ENCODE data around the gene MBD5. TPM values are rescaled to one million over a fixed set of nuclear protein-coding genes. Genes with fewer than 3 reads are reported as not detected.

MBD5 gene
- total RNA-seq, 1 experiment from 2014 or later: 33.9 TPM

DNA sequence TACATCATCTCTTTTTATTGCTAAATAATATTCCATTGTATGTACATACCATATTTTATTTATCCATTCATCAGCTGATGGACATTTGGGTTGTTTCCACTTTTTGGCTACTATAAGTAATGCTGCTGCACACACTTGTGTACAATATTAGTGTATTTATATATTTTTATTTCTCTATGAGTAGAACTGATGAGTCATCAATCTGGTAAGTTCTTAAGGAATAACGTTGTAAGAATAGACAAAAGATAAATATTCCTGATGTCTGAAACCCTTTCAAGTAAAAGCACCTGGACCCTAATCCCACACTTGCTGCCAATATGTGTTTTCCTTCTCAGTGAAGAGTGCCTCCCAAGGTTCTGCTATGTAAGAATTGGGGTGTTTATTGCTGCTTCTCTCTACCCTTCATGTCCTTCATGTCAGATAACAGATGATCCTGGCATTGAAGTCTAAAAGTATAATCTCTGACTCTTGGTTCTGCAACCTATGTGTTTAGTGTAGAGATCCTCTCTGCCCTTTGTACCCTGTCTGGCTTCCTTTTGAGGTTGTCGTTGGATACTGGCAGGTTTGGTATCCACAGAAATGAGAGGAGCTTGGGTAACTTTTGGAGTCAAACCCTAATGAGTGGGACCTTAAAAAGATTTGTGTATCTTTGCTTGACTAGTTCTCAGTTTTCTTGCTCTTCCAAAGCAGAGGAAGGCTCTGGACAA is 330.7 kb downstream of the MBD5 start:
- Mint-ChIP-seq H3K27ac (ENCODE audit: low read depth, unreplicated experiment) (no peak overlapping the region), H3K36me3 (ENCODE audit: insufficient read depth, unreplicated experiment) (peaks cover 4% of the 10 kb centered on the region), H3K9me3 (ENCODE audit: unreplicated experiment) (peaks cover 12% of the 10 kb centered on the region), H3K4me1 (ENCODE audit: insufficient read depth, unreplicated experiment) (no peaks in the 10 kb centered on the region), H3K27me3 (ENCODE audit: insufficient read depth, unreplicated experiment) (no peaks in the 10 kb centered on the region), H3K4me3 (ENCODE audit: unreplicated experiment) (no peak overlapping the region)
- ChIA-PET POLR2A (no interaction called here), CTCF (no interaction called here)
- no peak for DNase-seq (ENCODE audit: unreplicated experiment)
- intact Hi-C loops (cut with micrococcal nuclease): no loop called here
- no TSS peak for BruUV-seq (replicated peaks)
- TF ChIP-seq, protein P1, sequence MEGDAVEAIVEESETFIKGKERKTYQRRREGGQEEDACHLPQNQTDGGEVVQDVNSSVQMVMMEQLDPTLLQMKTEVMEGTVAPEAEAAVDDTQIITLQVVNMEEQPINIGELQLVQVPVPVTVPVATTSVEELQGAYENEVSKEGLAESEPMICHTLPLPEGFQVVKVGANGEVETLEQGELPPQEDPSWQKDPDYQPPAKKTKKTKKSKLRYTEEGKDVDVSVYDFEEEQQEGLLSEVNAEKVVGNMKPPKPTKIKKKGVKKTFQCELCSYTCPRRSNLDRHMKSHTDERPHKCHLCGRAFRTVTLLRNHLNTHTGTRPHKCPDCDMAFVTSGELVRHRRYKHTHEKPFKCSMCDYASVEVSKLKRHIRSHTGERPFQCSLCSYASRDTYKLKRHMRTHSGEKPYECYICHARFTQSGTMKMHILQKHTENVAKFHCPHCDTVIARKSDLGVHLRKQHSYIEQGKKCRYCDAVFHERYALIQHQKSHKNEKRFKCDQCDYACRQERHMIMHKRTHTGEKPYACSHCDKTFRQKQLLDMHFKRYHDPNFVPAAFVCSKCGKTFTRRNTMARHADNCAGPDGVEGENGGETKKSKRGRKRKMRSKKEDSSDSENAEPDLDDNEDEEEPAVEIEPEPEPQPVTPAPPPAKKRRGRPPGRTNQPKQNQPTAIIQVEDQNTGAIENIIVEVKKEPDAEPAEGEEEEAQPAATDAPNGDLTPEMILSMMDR (IDR thresholded peaks at IDR 0.05; ENCODE audit: unreplicated experiment): no peak

DNA sequence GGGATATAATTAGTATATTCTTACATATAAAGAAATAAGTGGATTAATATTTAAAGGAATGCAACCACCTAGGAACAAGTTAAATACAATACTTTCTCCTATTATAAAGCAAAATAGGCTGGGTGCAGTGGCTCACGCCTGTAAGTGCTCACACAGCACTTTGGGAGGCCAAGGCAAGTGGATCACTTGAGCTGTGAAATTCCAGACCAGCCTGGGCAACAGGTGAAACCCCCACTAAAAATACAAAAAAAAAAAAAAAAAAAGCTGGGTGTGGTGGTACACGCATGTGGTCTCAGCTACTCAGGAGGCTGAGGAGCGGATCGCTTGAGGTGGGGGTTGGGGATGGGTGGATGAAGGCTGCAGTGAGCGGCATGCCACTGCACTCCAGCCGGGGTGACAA is 337.5 kb downstream of the MBD5 start:
- ChIA-PET CTCF (no interaction called here), POLR2A (no interaction called here)
- Mint-ChIP-seq H3K9me3 (ENCODE audit: unreplicated experiment) (peaks cover 17% of the 10 kb centered on the region), H3K36me3 (ENCODE audit: insufficient read depth, unreplicated experiment) (peaks cover 2% of the 10 kb centered on the region), H3K4me1 (ENCODE audit: insufficient read depth, unreplicated experiment) (no peaks in the 10 kb centered on the region), H3K27me3 (ENCODE audit: insufficient read depth, unreplicated experiment) (no peaks in the 10 kb centered on the region), H3K4me3 (ENCODE audit: unreplicated experiment) (no peak overlapping the region), H3K27ac (ENCODE audit: low read depth, unreplicated experiment) (no peak overlapping the region)
- TF ChIP-seq, protein P1 (IDR thresholded peaks at IDR 0.05; ENCODE audit: unreplicated experiment): no peak
- no peak for DNase-seq (ENCODE audit: unreplicated experiment)
- BruUV-seq (replicated peaks): no TSS peak
- intact Hi-C loops (cut with micrococcal nuclease): no loop called here

DNA sequence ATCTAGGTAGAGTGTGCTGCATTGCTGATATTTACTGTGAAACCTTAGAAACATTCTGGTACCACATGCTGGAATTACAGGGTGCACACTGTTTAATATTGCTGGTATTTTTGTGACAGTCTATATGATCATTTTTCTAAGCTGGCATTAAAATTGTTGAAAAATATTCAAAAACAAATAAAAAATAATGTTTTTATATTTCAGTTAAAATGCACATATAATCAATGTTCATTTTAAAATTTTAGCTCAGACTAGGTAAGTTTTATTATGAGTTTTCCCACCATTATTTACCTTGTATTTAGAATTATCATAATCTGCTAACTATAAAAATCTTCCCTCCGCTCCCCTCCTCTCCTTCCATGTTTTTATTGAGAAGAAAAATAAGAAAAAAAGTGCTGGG is 339.8 kb downstream of the MBD5 start:
- peaks cover 13% of the 10 kb centered on the region for H3K36me3 Mint-ChIP-seq (ENCODE audit: insufficient read depth, unreplicated experiment)
- H3K4me1 Mint-ChIP-seq (ENCODE audit: insufficient read depth, unreplicated experiment): no peaks in the 10 kb centered on the region
- ChIA-PET POLR2A (no interaction called here), CTCF (no interaction called here)
- peaks cover 30% of the 10 kb centered on the region for H3K9me3 Mint-ChIP-seq (ENCODE audit: unreplicated experiment)
- intact Hi-C loops (cut with micrococcal nuclease): no loop called here
- TF ChIP-seq, protein P1 (IDR thresholded peaks at IDR 0.05; ENCODE audit: unreplicated experiment): no peak
- no peak overlapping the region for H3K4me3 Mint-ChIP-seq (ENCODE audit: unreplicated experiment)
- BruUV-seq (replicated peaks): no TSS peak
- DNase-seq (ENCODE audit: unreplicated experiment): no peak
- H3K27me3 Mint-ChIP-seq (ENCODE audit: insufficient read depth, unreplicated experiment): no peaks in the 10 kb centered on the region
- H3K27ac Mint-ChIP-seq (ENCODE audit: low read depth, unreplicated experiment): no peak overlapping the region

DNA sequence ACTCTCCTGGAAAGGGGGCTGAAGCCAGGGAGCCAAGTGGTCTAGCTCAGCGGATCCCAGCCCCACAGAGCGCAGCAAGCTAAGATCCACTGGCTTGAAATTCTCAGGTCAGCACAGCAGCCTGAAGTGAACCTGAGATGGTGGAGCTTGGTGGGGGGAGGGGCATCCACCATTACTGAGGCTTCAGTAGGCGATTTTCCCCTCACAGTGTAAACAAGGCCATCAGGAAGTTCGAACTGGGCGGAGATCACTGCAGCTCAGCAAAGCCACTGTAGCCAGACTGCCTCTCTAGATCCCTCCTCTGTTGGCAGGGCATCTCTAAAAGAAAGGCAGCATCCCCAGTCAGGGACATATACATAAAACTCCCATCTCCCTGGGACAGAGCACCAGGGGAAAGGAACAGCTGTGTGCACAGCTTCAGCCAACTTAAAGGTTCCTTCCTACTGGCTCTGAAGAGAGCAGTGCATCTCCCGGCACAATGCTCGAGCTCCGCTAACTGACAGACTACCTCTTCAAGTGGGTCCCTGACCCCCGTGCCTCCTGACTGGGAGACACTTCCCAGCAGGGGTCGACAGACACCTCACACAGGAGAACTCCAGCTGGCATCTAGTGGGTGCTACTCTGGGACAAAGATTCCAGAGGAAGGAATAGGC is 341.4 kb downstream of the MBD5 start:
- Mint-ChIP-seq H3K9me3 (ENCODE audit: unreplicated experiment) (peaks cover 21% of the 10 kb centered on the region), H3K36me3 (ENCODE audit: insufficient read depth, unreplicated experiment) (peaks cover 13% of the 10 kb centered on the region), H3K4me1 (ENCODE audit: insufficient read depth, unreplicated experiment) (no peaks in the 10 kb centered on the region), H3K27me3 (ENCODE audit: insufficient read depth, unreplicated experiment) (no peaks in the 10 kb centered on the region), H3K27ac (ENCODE audit: low read depth, unreplicated experiment) (no peak overlapping the region), H3K4me3 (ENCODE audit: unreplicated experiment) (no peak overlapping the region)
- no peak for DNase-seq (ENCODE audit: unreplicated experiment)
- POLR2A ChIA-PET: no interaction called here
- intact Hi-C loops (cut with micrococcal nuclease): no loop called here
- TF ChIP-seq, protein P1 (IDR thresholded peaks at IDR 0.05; ENCODE audit: unreplicated experiment): no peak
- CTCF ChIA-PET: no interaction called here
- no TSS peak for BruUV-seq (replicated peaks)

Data from MCF 10A (cell line).